Measurements from ENCODE around the gene HERPUD1.

The HERPUD1 gene

GRCh38 chr16:56931892-56932720 lies at the start of gene HERPUD1:
TSS of gene HERPUD1 (plus strand) at chr16:56932142. CDS start at chr16:56932245, 103 bp downstream.
- TF ChIP-seq CTCF (IDR thresholded peaks at IDR 0.05) = no peak

DNA sequence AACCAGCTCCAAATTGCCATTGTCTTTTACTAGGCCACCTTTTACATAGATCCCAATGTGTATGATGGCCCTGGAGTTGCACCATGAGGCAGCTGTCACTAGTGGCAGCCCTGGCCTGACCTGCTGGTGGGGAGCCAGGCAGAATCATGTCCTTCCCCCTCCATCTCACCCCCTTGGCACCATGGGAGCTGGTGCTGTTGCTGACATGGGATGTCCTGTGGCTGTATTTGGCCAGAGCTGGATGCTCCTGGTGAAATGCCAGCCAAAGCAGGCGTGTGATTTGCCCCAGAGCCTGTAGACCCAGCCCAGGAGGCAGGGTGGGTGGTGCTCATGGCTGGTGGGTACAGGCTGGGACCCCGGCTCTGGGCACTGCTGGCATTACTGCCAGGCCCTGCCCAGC lies 48.4 kb upstream of the HERPUD1 start:
- TF ChIP-seq CTCF (IDR thresholded peaks at IDR 0.05) = no peak

DNA sequence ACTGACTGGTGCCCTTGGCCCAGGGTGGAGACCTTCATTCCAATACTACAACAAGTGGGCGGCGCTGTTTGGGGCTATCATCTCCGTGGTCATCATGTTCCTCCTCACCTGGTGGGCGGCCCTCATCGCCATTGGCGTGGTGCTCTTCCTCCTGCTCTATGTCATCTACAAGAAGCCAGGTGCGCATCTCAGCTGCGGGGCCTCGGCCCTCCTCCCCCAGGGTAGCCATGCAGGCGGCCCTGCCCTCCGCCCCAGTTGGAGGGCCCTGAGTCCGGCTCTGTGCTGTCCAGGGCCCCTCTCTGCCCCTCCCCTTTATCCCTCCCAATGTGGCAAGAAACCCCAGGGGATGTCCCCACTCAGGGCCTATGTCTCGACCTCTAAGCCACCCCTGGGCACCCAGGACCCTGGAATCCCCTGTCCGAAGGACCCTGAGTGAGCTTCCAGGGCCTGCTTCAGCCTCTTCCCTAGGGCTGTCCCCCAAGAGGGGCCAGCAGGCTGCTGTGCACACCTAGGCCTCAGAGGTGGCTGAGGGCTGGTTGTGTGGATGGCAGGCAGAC lies 47.8 kb upstream of the HERPUD1 start:
- no peak for TF ChIP-seq CTCF (IDR thresholded peaks at IDR 0.05)

- no peak for TF ChIP-seq CTCF (IDR thresholded peaks at IDR 0.05)
These were observed 46.3 kb upstream of the HERPUD1 start for GRCh38 chr16:56885446-56886162.

GRCh38 chr16:56886296-56886695 lies 45.6 kb upstream of the HERPUD1 start:
- no peak for TF ChIP-seq CTCF (IDR thresholded peaks at IDR 0.05)

GRCh38 chr16:56886826-56887225 lies 45.1 kb upstream of the HERPUD1 start:
- TF ChIP-seq CTCF (IDR thresholded peaks at IDR 0.05) = no peak

DNA sequence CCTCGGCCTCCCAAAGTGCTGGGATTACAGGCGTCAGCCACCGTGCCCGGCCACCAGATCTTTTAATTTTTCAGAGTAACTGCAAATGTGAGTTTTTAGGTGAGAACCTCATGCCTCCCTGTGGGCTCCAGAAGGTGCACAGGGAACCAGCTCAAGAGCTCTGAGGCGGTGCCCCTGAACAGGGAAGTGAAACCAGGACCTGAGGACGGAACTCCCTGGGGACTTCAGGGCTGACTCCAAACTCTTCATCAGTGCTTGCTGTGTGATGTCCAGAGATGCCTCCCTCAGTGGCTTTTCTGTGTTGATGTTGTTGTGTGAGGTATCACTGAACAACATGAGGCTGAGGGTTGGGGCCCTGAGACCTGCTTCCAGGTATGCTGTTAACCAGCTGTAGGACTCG lies 43.1 kb upstream of the HERPUD1 start:
- TF ChIP-seq CTCF (IDR thresholded peaks at IDR 0.05) = no peak
